ENCODE results near the gene USP50. TPM values are rescaled to one million over a fixed set of nuclear protein-coding genes. Genes with fewer than 3 reads are reported as not detected.

USP50 gene
- total and polyA plus RNA-seq, 9 donors: 0.17 to 0.76 (median 0.30) TPM; not detected in 1

GRCh38 chr15:50484781-50485180, 61.7 kb downstream of the USP50 start:
- WGBS (ENCODE audit: insufficient coverage): no CpG with 5 or more reads among the region's 1 CpG
- no peaks in the 10 kb centered on the region for H3K27me3 ChIP-seq (ENCODE audit: control insufficient read depth, insufficient read depth, low read length)
- H3K4me3 ChIP-seq (ENCODE audit: low read length): no peak overlapping the region
- no peak overlapping the region for H3K27ac ChIP-seq (ENCODE audit: low read length)
- DNase-seq: no peak
- peaks cover 17% of the 10 kb centered on the region for H3K36me3 ChIP-seq (ENCODE audit: control insufficient read depth, insufficient read depth, low read length)
- H3K4me1 ChIP-seq (ENCODE audit: control insufficient read depth, insufficient read depth, low read length): no peaks in the 10 kb centered on the region
- H3K9me3 ChIP-seq (replicated peaks; ENCODE audit: control insufficient read depth, low read depth, low read length): no peaks in the 10 kb centered on the region

GRCh38 chr15:50476143-50476542, 70.3 kb downstream of the USP50 start:
- peaks cover 25% of the 10 kb centered on the region for H3K36me3 ChIP-seq (ENCODE audit: control insufficient read depth, insufficient read depth, low read length)
- no peaks in the 10 kb centered on the region for H3K27me3 ChIP-seq (ENCODE audit: control insufficient read depth, insufficient read depth, low read length)
- 99% methylated on average over 10 of the region's 12 CpGs for WGBS (ENCODE audit: insufficient coverage)

GRCh38 chr15:50471072-50471471, 75.4 kb downstream of the USP50 start:
- no peak for DNase-seq
- no CpG with 5 or more reads among the region's 2 CpGs for WGBS (ENCODE audit: insufficient coverage)
- Histone ChIP-seq H3K4me1 (ENCODE audit: control insufficient read depth, insufficient read depth, low read length) (no peaks in the 10 kb centered on the region), H3K27me3 (ENCODE audit: control insufficient read depth, insufficient read depth, low read length) (no peaks in the 10 kb centered on the region), H3K36me3 (ENCODE audit: control insufficient read depth, insufficient read depth, low read length) (peaks cover 14% of the 10 kb centered on the region), H3K4me3 (ENCODE audit: low read length) (no peak overlapping the region), H3K27ac (ENCODE audit: low read length) (no peak overlapping the region), H3K9me3 (replicated peaks; ENCODE audit: control insufficient read depth, low read depth, low read length) (no peaks in the 10 kb centered on the region)

More at GRCh38 chr15:50476143-50476542, 70.3 kb downstream of the USP50 start:
- no peaks in the 10 kb centered on the region for H3K4me1 ChIP-seq (ENCODE audit: control insufficient read depth, insufficient read depth, low read length)
- no peaks in the 10 kb centered on the region for H3K9me3 ChIP-seq (replicated peaks; ENCODE audit: control insufficient read depth, low read depth, low read length)
- no peak overlapping the region for H3K27ac ChIP-seq (ENCODE audit: low read length)
- no peak for DNase-seq
- no peak overlapping the region for H3K4me3 ChIP-seq (ENCODE audit: low read length)

- no peak overlapping the region for H3K27ac ChIP-seq (ENCODE audit: low read length)
- no peaks in the 10 kb centered on the region for H3K27me3 ChIP-seq (ENCODE audit: control insufficient read depth, insufficient read depth, low read length)
- no CpG with 5 or more reads among the region's 2 CpGs for WGBS (ENCODE audit: insufficient coverage)
- peaks cover 14% of the 10 kb centered on the region for H3K36me3 ChIP-seq (ENCODE audit: control insufficient read depth, insufficient read depth, low read length)
- DNase-seq: peak; percentile 61
- H3K9me3 ChIP-seq (replicated peaks; ENCODE audit: control insufficient read depth, low read depth, low read length): no peaks in the 10 kb centered on the region
- H3K4me1 ChIP-seq (ENCODE audit: control insufficient read depth, insufficient read depth, low read length): no peaks in the 10 kb centered on the region
- H3K4me3 ChIP-seq (ENCODE audit: low read length): no peak overlapping the region
Observed at GRCh38 chr15:50463423-50464358, 82.8 kb downstream of the USP50 start.

GRCh38 chr15:50458348-50459112, 87.9 kb downstream of the USP50 start:
- H3K27ac ChIP-seq (ENCODE audit: low read length): peak overlapping the region; percentile 38
- H3K9me3 ChIP-seq (replicated peaks; ENCODE audit: control insufficient read depth, low read depth, low read length): no peaks in the 10 kb centered on the region
- no peaks in the 10 kb centered on the region for H3K27me3 ChIP-seq (ENCODE audit: control insufficient read depth, insufficient read depth, low read length)
- H3K36me3 ChIP-seq (ENCODE audit: control insufficient read depth, insufficient read depth, low read length): peaks cover 31% of the 10 kb centered on the region
- DNase-seq: peak; percentile 87
- H3K4me3 ChIP-seq (ENCODE audit: low read length): no peak overlapping the region
- 67% methylated on average over 1 of the region's 7 CpGs for WGBS (ENCODE audit: insufficient coverage)
- no peaks in the 10 kb centered on the region for H3K4me1 ChIP-seq (ENCODE audit: control insufficient read depth, insufficient read depth, low read length)

- Histone ChIP-seq H3K4me3 (ENCODE audit: low read length) (no peak overlapping the region), H3K27ac (ENCODE audit: low read length) (no peak overlapping the region), H3K36me3 (ENCODE audit: control insufficient read depth, insufficient read depth, low read length) (peaks cover 21% of the 10 kb centered on the region), H3K4me1 (ENCODE audit: control insufficient read depth, insufficient read depth, low read length) (no peaks in the 10 kb centered on the region), H3K9me3 (replicated peaks; ENCODE audit: control insufficient read depth, low read depth, low read length) (no peaks in the 10 kb centered on the region), H3K27me3 (ENCODE audit: control insufficient read depth, insufficient read depth, low read length) (no peaks in the 10 kb centered on the region)
- DNase-seq: peak; percentile 67
Observed at GRCh38 chr15:50452927-50453326, 93.5 kb downstream of the USP50 start.

Other genes starting within 250 kb of the USP50 start
- 23.5 TPM for gene GABPB1, start 191.5 kb downstream of the USP50 start, total RNA-seq
- gene GABPB1, start 191.5 kb downstream of the USP50 start, polyA plus RNA-seq (ENCODE audit: insufficient read depth in 1 of 8, insufficient read length in 8 of 8, low replicate concordance in 1 of 8): 10 to 100 TPM; 14.2 to 22.1 (median 17.1) TPM
- 42.4 TPM for gene USP8, start 122.3 kb downstream of the USP50 start, total RNA-seq
- 10 to 100 TPM; 24.5 to 36.5 (median 28.8) TPM for gene USP8, start 122.3 kb downstream of the USP50 start, polyA plus RNA-seq (ENCODE audit: insufficient read depth in 1 of 8, insufficient read length in 8 of 8, low replicate concordance in 1 of 8)
- 29.0 TPM for gene TRPM7, start 140.1 kb upstream of the USP50 start, total RNA-seq
- gene TRPM7, start 140.1 kb upstream of the USP50 start, polyA plus RNA-seq (ENCODE audit: insufficient read depth in 1 of 8, insufficient read length in 8 of 8, low replicate concordance in 1 of 8): 10 to 100 TPM; 16.1 to 23.8 (median 17.2) TPM
- 67.7 TPM for gene SPPL2A, start 219.0 kb upstream of the USP50 start, total RNA-seq
- 10 to 100 TPM; 28.7 to 66.1 (median 43.8) TPM for gene SPPL2A, start 219.0 kb upstream of the USP50 start, polyA plus RNA-seq (ENCODE audit: insufficient read depth in 1 of 8, insufficient read length in 8 of 8, low replicate concordance in 1 of 8)